Heart right ventricle (tissue), 16 donors: ENCODE data around the gene ABCB9. TPM values are rescaled to one million over a fixed set of nuclear protein-coding genes. Genes with fewer than 3 reads are reported as not detected.

Source experiments
- ATAC-seq, 8 donors: fragments of 200-7000 bp; cut with Tn5 transposase; one replicate each; pipeline ENCODE4 v1.9.1; 2020; ENCODE audit warnings: mild to moderate bottlenecking in 8 of 8, moderate library complexity in 8 of 8, moderate number of reproducible peaks in 1 of 8
- DNase-seq, 2 donors: peaks; one replicate each; pipeline ENCODE4 v3.0.0-alpha.2; 2020
- H3K27ac ChIP-seq, 10 donors: fragments of 200-600 bp; sonication (generic) in 2 of 10; one replicate each; pipeline versions ENCODE4 v1.5.0 to v1.8.0; 2020 to 2022; ENCODE audit warnings: mild to moderate bottlenecking in 3 of 10
- H3K27me3 ChIP-seq, 7 donors: fragments of 200-600 bp; one replicate each; pipeline ENCODE4 v1.8.0; 2021 to 2022; ENCODE audit warnings: mild to moderate bottlenecking in 2 of 7
- H3K36me3 ChIP-seq, 9 donors: fragments of 200-600 bp; sonication (generic) in 1 of 9; one replicate each; pipeline versions ENCODE4 v1.5.0 to v1.8.0; 2020 to 2022; ENCODE audit warnings: mild to moderate bottlenecking in 2 of 9
- H3K4me1 ChIP-seq, 9 donors: fragments of 200-600 bp; sonication (generic) in 1 of 9; one replicate each; pipeline versions ENCODE4 v1.5.0 to v1.8.0; 2020 to 2022; ENCODE audit warnings: mild to moderate bottlenecking in 4 of 9
- H3K4me3 ChIP-seq, 10 donors: fragments of 200-600 bp; sonication (generic) in 2 of 10; one replicate each; pipeline versions ENCODE4 v1.5.0 to v1.8.0; 2020 to 2022; ENCODE audit warnings: mild to moderate bottlenecking in 7 of 10, moderate library complexity in 2 of 10
- H3K9me3 ChIP-seq, 11 donors: fragments of 200-600 bp in 10 of 11; sonication (generic) in 2 of 11; one replicate each; pipeline versions ENCODE4 v1.5.0 to v1.8.0; 2013 to 2022; ENCODE audit warnings: mild to moderate bottlenecking in 2 of 11, control low read depth in 1 of 11, moderate library complexity in 1 of 11
- WGBS, 2 donors: extraction: QIAGEN DNeasy Blood & Tissue Kit; methylation state at CpG; one replicate each; pipeline ENCODE4 v1.1.7; 2013; ENCODE audit warnings: inconsistent platforms in 1 of 2; 5-methylcytosine and 5-hydroxymethylcytosine counted together
- intact Hi-C, 10 donors: fragments of 100-400 bp; cut with DNase I; formaldehyde crosslinking; loops; one replicate each; pipeline versions ENCODE4 v1.11.1 to v1.14.2; 2022
- polyA plus RNA-seq, 2 donors: library from polyadenylated mRNA; stranded (reverse); fragments of 200-250 nt; gene quantifications; one replicate each; pipeline ENCODE4 v1.2.3, GENCODE V29; 2013
- total RNA-seq, 10 donors: library from RNA; stranded (reverse); fragmentation: NEBNext Ultra II Directional in 3 of 10; extraction: Animal tissue kit (Norgen Biotek cat#: 25700) in 3 of 10; gene quantifications; one replicate each; pipeline versions ENCODE4 v1.2.1 to v1.2.4, GENCODE V29; 2021 to 2023
- TF ChIP-seq, protein P1 (sequence below), 9 donors: fragments of 200-600 bp; sonication (generic) in 2 of 9; IDR thresholded peaks; one replicate each; pipeline versions ENCODE4 v1.5.0 to v1.8.0; 2021 to 2022; ENCODE audit warnings: antibody characterized with exemption in 9 of 9, mild to moderate bottlenecking in 5 of 9, moderate library complexity in 1 of 9
- donor health status: Arrhythmogenic right ventricular cardiomyopathy.
- donor health status: ischemic (EF 13 %, LVEDD 7.1; RV severe dilation, severe dysfunction).
- donor health status: healthy with polysubstance abuse.
- donor health status: DM: no; HTN: yes; CAD: no.
- donor health status: DM: no; HTN: no; CAD: no.
- donor health status: ischemic (EF 25% LVEDD 6.9; RV normal size, moderate dysfunction).
- donor health status: ischemic (EF 25% LVEDD 5.7; RV mildly dilated, moderate dysfunction).
- donor health status: healthy.
- donor health status: DM: yes; HTN: yes; CAD: no.
- donor health status: Ischemic cardiomyopathy.
- donor health status: ischemic (EF 35%, LVEDD 5.7; RV mildly dilated, moderate dysfunction).
- donor health status: nonischemic (EF 11% LVEDD 7.7; RV severe dilation, severe dysfunction).
- donor health status: DM: yes; HTN: yes; CAD: no.
- donor health status: PGD.
- donor health status: ischemic (EF 29% LVEDD 5.4; RV normal size, mild dysfunction).
- donor health status: nonischemic (EF 23%, LVEDD 6.1; RV moderate dilation, normal function).

The ABCB9 gene
- total and polyA plus RNA-seq, 12 donors = 1.9 to 6.0 (median 4.5) TPM

- Histone ChIP-seq H3K27me3 (no peaks in the 10 kb centered on the region), H3K9me3 (no peaks in the 10 kb centered on the region), H3K27ac (no peak overlapping the region), H3K4me1 (no peaks in the 10 kb centered on the region), H3K36me3 (peaks cover 0 to 84% (median 29%) of the 10 kb centered on the region in 9 donors), H3K4me3 (no peak overlapping the region)
- TF ChIP-seq, protein P1, sequence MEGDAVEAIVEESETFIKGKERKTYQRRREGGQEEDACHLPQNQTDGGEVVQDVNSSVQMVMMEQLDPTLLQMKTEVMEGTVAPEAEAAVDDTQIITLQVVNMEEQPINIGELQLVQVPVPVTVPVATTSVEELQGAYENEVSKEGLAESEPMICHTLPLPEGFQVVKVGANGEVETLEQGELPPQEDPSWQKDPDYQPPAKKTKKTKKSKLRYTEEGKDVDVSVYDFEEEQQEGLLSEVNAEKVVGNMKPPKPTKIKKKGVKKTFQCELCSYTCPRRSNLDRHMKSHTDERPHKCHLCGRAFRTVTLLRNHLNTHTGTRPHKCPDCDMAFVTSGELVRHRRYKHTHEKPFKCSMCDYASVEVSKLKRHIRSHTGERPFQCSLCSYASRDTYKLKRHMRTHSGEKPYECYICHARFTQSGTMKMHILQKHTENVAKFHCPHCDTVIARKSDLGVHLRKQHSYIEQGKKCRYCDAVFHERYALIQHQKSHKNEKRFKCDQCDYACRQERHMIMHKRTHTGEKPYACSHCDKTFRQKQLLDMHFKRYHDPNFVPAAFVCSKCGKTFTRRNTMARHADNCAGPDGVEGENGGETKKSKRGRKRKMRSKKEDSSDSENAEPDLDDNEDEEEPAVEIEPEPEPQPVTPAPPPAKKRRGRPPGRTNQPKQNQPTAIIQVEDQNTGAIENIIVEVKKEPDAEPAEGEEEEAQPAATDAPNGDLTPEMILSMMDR (IDR thresholded peaks at IDR 0.05) = no peak
- no peak for DNase-seq
- intact Hi-C loops = no loop called here
- 91 to 92% methylated on average over 14 of the region's 14 CpGs for WGBS, 2 donors
- no peak for ATAC-seq
These were observed 38.0 kb upstream of the ABCB9 start for GRCh38 chr12:123004287-123004686.

DNA sequence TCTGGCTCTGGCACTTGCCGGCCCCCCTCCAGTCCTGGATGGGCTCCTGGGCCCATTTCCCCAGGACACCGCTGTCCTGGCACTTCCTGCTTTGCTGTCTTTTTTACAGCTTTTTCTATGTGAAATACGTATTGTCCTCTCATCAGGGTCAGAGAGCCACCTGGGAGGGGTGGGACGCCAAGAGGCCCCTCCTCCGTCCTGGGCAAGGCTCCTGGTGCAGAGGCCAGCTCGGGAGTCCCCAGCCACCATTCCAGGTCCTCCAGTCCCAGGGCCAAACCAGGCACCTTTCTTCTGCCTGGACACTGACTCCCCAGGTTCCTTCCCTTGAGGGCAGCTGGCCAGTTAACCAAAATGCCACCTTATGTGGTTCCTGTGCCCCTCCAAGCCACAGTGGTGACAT lies 37.0 kb upstream of the ABCB9 start:
- Histone ChIP-seq H3K4me3 (no peak overlapping the region), H3K27me3 (no peaks in the 10 kb centered on the region), H3K9me3 (no peaks in the 10 kb centered on the region), H3K4me1 (no peaks in the 10 kb centered on the region), H3K27ac (no peak overlapping the region), H3K36me3 (peaks cover 0 to 83% (median 24%) of the 10 kb centered on the region in 9 donors)
- TF ChIP-seq, protein P1 (IDR thresholded peaks at IDR 0.05) = no peak
- intact Hi-C loops = no loop called here
- DNase-seq (no peak), ATAC-seq (no peak)
- 89 to 91% methylated on average over 6 of the region's 6 CpGs for WGBS, 2 donors

GRCh38 chr12:123001464-123001863 lies 35.2 kb upstream of the ABCB9 start:
- WGBS, 2 donors = 90 to 95% methylated on average over 3 of the region's 3 CpGs
- Histone ChIP-seq H3K36me3 (peaks cover 0 to 83% (median 15%) of the 10 kb centered on the region in 9 donors), H3K4me3 (no peak overlapping the region), H3K4me1 (peaks cover 0 to 2% (median 0%) of the 10 kb centered on the region in 9 donors), H3K9me3 (no peaks in the 10 kb centered on the region), H3K27ac (no peak overlapping the region), H3K27me3 (no peaks in the 10 kb centered on the region)
- TF ChIP-seq, protein P1 (IDR thresholded peaks at IDR 0.05) = no peak
- no peak for DNase-seq
- ATAC-seq = no peak
- intact Hi-C loops = no loop called here

GRCh38 chr12:123000578-123000977 lies 34.3 kb upstream of the ABCB9 start:
- Histone ChIP-seq H3K27me3 (no peaks in the 10 kb centered on the region), H3K9me3 (no peaks in the 10 kb centered on the region), H3K4me1 (peaks cover 0 to 11% (median 7%) of the 10 kb centered on the region in 9 donors), H3K27ac (no peak overlapping the region), H3K36me3 (peaks cover 0 to 82% (median 15%) of the 10 kb centered on the region in 9 donors), H3K4me3 (no peak overlapping the region)
- TF ChIP-seq, protein P1 (IDR thresholded peaks at IDR 0.05) = no peak
- ATAC-seq = no peak
- intact Hi-C loops = no loop called here
- WGBS, 2 donors = 95 to 97% methylated on average over 10 of the region's 10 CpGs
- no peak for DNase-seq
